PC-3 (cell line): Measurements from ENCODE around the gene XCR1. TPM values are rescaled to one million over a fixed set of nuclear protein-coding genes. Genes with fewer than 3 reads are reported as not detected.
A peak's percentile ranks its signal among the peaks of the same experiment; 100 is the strongest.

Source experiments
- ATAC-seq: fragments of 200-7000 bp; cut with Tn5 transposase; 2 replicates; pipeline ENCODE4 v1.9.1; 2020; ENCODE audit warnings: mild to moderate bottlenecking, moderate library complexity
- BruUV-seq: library from RNA; stranded (reverse); fragments of 400-500 nt; replicated peaks from 2 replicates; lab custom pipeline; 2021; lab: Mats Ljungman, UMichigan
- CTCF ChIA-PET: fragments of 300-600 bp; sonication (Branson Sonifier 250); formaldehyde crosslinking; loops from one replicate; lab custom pipeline; 2022; ENCODE audit warnings: antibody characterized with exemption; lab: Charles Lee
- POLR2A ChIA-PET: fragments of 300-600 bp; sonication (Branson Sonifier 250); formaldehyde crosslinking; loops from one replicate; lab custom pipeline; 2022; ENCODE audit warnings: antibody characterized with exemption; ENCODE audit not compliant: unreplicated experiment; lab: Charles Lee
- DNase-seq: peaks from one replicate; pipeline ENCODE4 v3.0.0-alpha.2; 2015
- H2AFZ ChIP-seq: fragments of 300-600 bp; sonication (generic); 2 replicates; pipeline ENCODE4 v1.6.0; 2016; ENCODE audit warnings: antibody characterized with exemption, low read length
- H3F3A ChIP-seq: fragments of 300-600 bp; sonication (generic); one replicate; pipeline ENCODE4 v1.6.0; 2017; ENCODE audit warnings: antibody characterized with exemption, low read length, control low read depth, mild to moderate bottlenecking; ENCODE audit not compliant: unreplicated experiment
- H3K27ac ChIP-seq: fragments of 300-600 bp; sonication (generic); 2 replicates; pipeline ENCODE4 v1.5.1; 2016; ENCODE audit warnings: mild to moderate bottlenecking, low read length
- H3K27me3 ChIP-seq: fragments of 300-600 bp; sonication (generic); 2 replicates; pipeline ENCODE4 v1.6.1; 2016; ENCODE audit warnings: low read length, mixed read lengths
- H3K36me3 ChIP-seq: fragments of 300-600 bp; sonication (generic); 2 replicates; pipeline ENCODE4 v1.6.1; 2016; ENCODE audit warnings: low read depth, mixed run types, low read length, mixed read lengths
- H3K4me1 ChIP-seq: fragments of 300-600 bp; sonication (generic); 2 replicates; pipeline ENCODE4 v1.5.1; 2016; ENCODE audit warnings: low read length; ENCODE audit not compliant: insufficient read depth
- H3K4me2 ChIP-seq: fragments of 300-600 bp; sonication (generic); 2 replicates; pipeline ENCODE4 v1.6.0; 2016; ENCODE audit warnings: low read length
- H3K4me3 ChIP-seq: fragments of 300-600 bp; sonication (generic); 2 replicates; pipeline ENCODE4 v1.5.1; 2016; ENCODE audit warnings: mild to moderate bottlenecking, low read length, mixed read lengths
- H3K79me2 ChIP-seq: fragments of 300-600 bp; sonication (generic); 2 replicates; pipeline ENCODE4 v1.6.1; 2017; ENCODE audit warnings: low read length, mixed read lengths
- H3K9ac ChIP-seq: fragments of 300-600 bp; sonication (generic); 2 replicates; pipeline ENCODE4 v1.6.0; 2016; ENCODE audit warnings: mild to moderate bottlenecking, low read length
- H3K9me2 ChIP-seq: fragments of 300-600 bp; sonication (generic); replicated peaks from 2 replicates; pipeline ENCODE4 v1.6.1; 2016; ENCODE audit warnings: mixed run types, low read length, mixed read lengths
- H3K9me3 ChIP-seq: fragments of 300-600 bp; sonication (generic); 2 replicates; pipeline ENCODE4 v1.6.1; 2016; ENCODE audit warnings: low read length, mixed read lengths
- H4K20me1 ChIP-seq: fragments of 300-600 bp; sonication (generic); 2 replicates; pipeline ENCODE4 v1.6.1; 2016; ENCODE audit warnings: low read length, mixed read lengths
- EZH2 ChIP-seq: fragments of 300-600 bp; sonication (generic); IDR thresholded peaks from one replicate; pipeline ENCODE4 v1.6.1; 2017; ENCODE audit warnings: antibody characterized with exemption, mild to moderate bottlenecking, low read length; ENCODE audit not compliant: unreplicated experiment
- EZH2phosphoT487 ChIP-seq: fragments of 300-600 bp; sonication (generic); IDR thresholded peaks from 2 replicates; pipeline ENCODE4 v1.6.1; 2018; ENCODE audit warnings: mild to moderate bottlenecking, antibody characterized with exemption, low read length, borderline replicate concordance
- intact Hi-C: fragments of 100-400 bp; cut with micrococcal nuclease; formaldehyde crosslinking; loops from 2 replicates; pipeline ENCODE4 v1.9.0; 2023
- total RNA-seq: library from RNA; depleted of rRNA; stranded (reverse); fragments of >200 nt; gene quantifications from 2 replicates; pipeline ENCODE4 v1.2.3, GENCODE V29; 2014
- TF ChIP-seq, protein P1 (sequence below): fragments of 300-600 bp; sonication (generic); conservative IDR thresholded peaks from 2 replicates; pipeline ENCODE4 v1.5.1; 2017; ENCODE audit warnings: antibody characterized with exemption, low read depth, mild to moderate bottlenecking, low read length

The XCR1 gene
- total RNA-seq, 1 experiment from 2014 or later: not detected

DNA sequence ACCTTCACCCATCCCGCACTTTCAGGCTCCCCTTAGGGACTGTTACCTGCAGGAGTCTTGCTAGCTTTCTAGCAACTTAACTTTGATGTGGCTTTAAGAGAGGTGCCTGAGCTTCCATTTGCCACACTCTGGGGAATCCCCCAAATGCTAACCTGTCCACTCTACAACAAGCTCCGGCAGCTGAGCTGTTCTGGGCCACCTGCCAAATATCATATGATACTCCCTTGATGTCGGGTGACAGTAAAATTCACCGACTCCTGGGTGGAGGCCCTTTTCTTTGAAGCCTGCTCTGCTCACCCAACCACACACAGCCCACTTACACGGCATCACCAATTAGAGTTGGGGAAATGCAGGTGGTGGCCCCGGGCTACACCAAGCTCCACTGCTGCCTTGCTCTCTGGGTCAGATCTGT lies 38.0 kb upstream of the XCR1 start:
- Histone ChIP-seq H3K36me3 (no peaks in the 10 kb centered on the region), H3K4me3 (no peak overlapping the region), H4K20me1 (no peaks in the 10 kb centered on the region), H3K79me2 (no peaks in the 10 kb centered on the region), H3K27me3 (no peaks in the 10 kb centered on the region), H3K9ac (no peak overlapping the region), H3F3A (no peaks in the 10 kb centered on the region), H3K9me3 (no peaks in the 10 kb centered on the region), H3K4me2 (peak overlapping the region; percentile 24; the same call in 1 of the 2 replicates), H3K27ac (no peak overlapping the region), H2AFZ (peak overlapping the region; percentile 10; the same call in 1 of the 2 replicates), H3K4me1 (peaks cover 9% of the 10 kb centered on the region), H3K9me2 (no peaks in the 10 kb centered on the region)
- ChIA-PET POLR2A (interaction anchor here (0.6 to 0.7 kb wide), 2 partner anchors 8 to 69 kb away, joined by 3 read pairs; no protein-coding TSS in a partner anchor), CTCF (interaction anchor here (0.7 to 0.8 kb wide), 2 partner anchors 12 to 307 kb away, joined by 3 read pairs; no protein-coding TSS in a partner anchor)
- no TSS peak for BruUV-seq
- intact Hi-C loops: no loop called here
- peak; percentile 90 for DNase-seq
- ATAC-seq: peak; percentile 95
- no peak for TF ChIP-seq EZH2phosphoT487

DNA sequence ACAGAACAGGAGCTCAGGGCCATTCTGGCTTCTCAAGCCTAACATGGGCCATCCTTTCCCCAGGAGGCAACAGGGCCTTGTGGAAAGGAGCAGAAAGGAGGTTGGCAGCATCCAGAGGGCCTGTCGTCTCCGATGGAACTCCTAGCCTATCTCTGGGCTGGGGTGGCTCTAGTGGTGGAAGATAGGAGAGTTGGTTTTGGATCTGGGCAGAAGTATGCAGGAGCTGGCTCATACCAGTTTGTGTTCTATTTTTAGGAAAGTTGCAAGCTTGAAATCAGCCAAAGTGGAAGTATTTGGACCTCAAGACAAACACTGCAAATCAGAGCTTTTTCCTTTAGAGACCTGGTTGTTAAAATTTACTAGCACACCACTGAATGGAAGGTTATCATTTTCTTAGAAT lies 35.4 kb upstream of the XCR1 start:
- Histone ChIP-seq H3K9ac (no peak overlapping the region), H3K79me2 (no peaks in the 10 kb centered on the region), H3K9me2 (no peaks in the 10 kb centered on the region), H4K20me1 (no peaks in the 10 kb centered on the region), H3K4me3 (no peak overlapping the region), H2AFZ (no peak overlapping the region), H3K27me3 (no peaks in the 10 kb centered on the region), H3F3A (no peaks in the 10 kb centered on the region), H3K9me3 (no peaks in the 10 kb centered on the region), H3K27ac (no peak overlapping the region), H3K36me3 (no peaks in the 10 kb centered on the region), H3K4me2 (no peak overlapping the region), H3K4me1 (peaks cover 9% of the 10 kb centered on the region)
- no peak for TF ChIP-seq EZH2phosphoT487
- TF ChIP-seq, protein P1, sequence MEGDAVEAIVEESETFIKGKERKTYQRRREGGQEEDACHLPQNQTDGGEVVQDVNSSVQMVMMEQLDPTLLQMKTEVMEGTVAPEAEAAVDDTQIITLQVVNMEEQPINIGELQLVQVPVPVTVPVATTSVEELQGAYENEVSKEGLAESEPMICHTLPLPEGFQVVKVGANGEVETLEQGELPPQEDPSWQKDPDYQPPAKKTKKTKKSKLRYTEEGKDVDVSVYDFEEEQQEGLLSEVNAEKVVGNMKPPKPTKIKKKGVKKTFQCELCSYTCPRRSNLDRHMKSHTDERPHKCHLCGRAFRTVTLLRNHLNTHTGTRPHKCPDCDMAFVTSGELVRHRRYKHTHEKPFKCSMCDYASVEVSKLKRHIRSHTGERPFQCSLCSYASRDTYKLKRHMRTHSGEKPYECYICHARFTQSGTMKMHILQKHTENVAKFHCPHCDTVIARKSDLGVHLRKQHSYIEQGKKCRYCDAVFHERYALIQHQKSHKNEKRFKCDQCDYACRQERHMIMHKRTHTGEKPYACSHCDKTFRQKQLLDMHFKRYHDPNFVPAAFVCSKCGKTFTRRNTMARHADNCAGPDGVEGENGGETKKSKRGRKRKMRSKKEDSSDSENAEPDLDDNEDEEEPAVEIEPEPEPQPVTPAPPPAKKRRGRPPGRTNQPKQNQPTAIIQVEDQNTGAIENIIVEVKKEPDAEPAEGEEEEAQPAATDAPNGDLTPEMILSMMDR: no peak
- TF ChIP-seq EZH2: no peak
- ATAC-seq (no peak), DNase-seq (no peak)
- ChIA-PET POLR2A (no interaction called here), CTCF (no interaction called here)
- intact Hi-C loops: no loop called here
- no TSS peak for BruUV-seq

DNA sequence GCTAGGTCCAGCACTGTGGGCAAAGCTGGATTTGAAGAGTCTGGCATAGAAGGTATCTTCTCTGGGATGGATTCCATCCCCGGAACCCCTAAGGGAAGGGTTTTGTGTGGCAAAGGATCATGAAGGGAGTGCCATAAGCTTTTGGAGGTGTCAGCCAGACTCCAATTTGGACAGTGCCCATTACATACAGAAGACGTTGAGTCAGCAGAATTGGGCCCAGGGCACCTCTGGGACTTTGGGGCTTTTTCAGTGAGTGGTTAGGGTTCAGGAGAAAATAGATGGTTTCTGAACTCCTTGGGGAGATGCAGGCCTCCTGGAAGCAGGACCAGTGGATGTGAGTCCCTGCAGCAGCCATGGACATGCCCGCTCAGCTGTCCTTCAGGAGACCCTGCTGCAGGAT lies 34.6 kb upstream of the XCR1 start:
- Histone ChIP-seq H3K4me3 (no peak overlapping the region), H3K9me3 (no peaks in the 10 kb centered on the region), H3K27ac (no peak overlapping the region), H4K20me1 (no peaks in the 10 kb centered on the region), H3K79me2 (no peaks in the 10 kb centered on the region), H3K9ac (no peak overlapping the region), H3K4me1 (peaks cover 15% of the 10 kb centered on the region), H3K27me3 (no peaks in the 10 kb centered on the region), H2AFZ (no peak overlapping the region), H3F3A (no peaks in the 10 kb centered on the region), H3K9me2 (no peaks in the 10 kb centered on the region), H3K36me3 (no peaks in the 10 kb centered on the region), H3K4me2 (no peak overlapping the region)
- intact Hi-C loops: no loop called here
- no peak for ATAC-seq
- CTCF ChIA-PET: no interaction called here
- no peak for DNase-seq
- BruUV-seq: no TSS peak
- POLR2A ChIA-PET: no interaction called here
- TF ChIP-seq EZH2phosphoT487 (no peak), EZH2 (no peak)
- TF ChIP-seq, protein P1: no peak
